ENCODE measurements around the gene PDPR. TPM values are rescaled to one million over a fixed set of nuclear protein-coding genes. Genes with fewer than 3 reads are reported as not detected.
"Not testable (repeated sequence)": the region's sequence is repeated elsewhere in the genome, so short reads cannot be mapped to it uniquely, and the experiment has no call there.

The PDPR gene
- total and polyA plus RNA-seq, 2 of the 4 experiments (the other 2 are of a cell fraction): 12.2 to 19.4 TPM

- H2AFZ ChIP-seq (replicated peaks; ENCODE audit: low read length, poor library complexity); H4K20me1 ChIP-seq (ENCODE audit: insufficient read depth, low read length); H2AK9ac ChIP-seq (replicated peaks; ENCODE audit: low read depth, low read length, poor library complexity); H2BK20ac ChIP-seq (ENCODE audit: low read depth, low read length); H2BK120ac ChIP-seq (ENCODE audit: low read depth, low read length); in situ Hi-C loops (cut with MboI; ENCODE audit: low sequenced_read_pairs); H3K4ac ChIP-seq (ENCODE audit: low read depth, low read length); CTCF ChIA-PET; H3K9me1 ChIP-seq (ENCODE audit: insufficient read depth, low read length); H2AK5ac ChIP-seq (ENCODE audit: low read depth, low read length); H3K27ac ChIP-seq (ENCODE audit: insufficient read depth, low read length); H3K4me3 ChIP-seq (ENCODE audit: insufficient read depth, low read depth, low read length); H3K23ac ChIP-seq (ENCODE audit: low read depth, low read length); H4K8ac ChIP-seq (ENCODE audit: low read depth in 2 of 2, low read length in 2 of 2); POLR2A ChIA-PET (ENCODE audit: unreplicated experiment); H2BK5ac ChIP-seq (ENCODE audit: low read depth, low read length, poor library complexity, severe bottlenecking); dilution Hi-C loops (cut with HindIII; ENCODE audit: low sequenced_read_pairs, unreplicated experiment); ATAC-seq (ENCODE audit: low read depth); H3K56ac ChIP-seq (ENCODE audit: extremely low read depth, insufficient read depth, low read length); H3K4me2 ChIP-seq (ENCODE audit: low read depth, low read length); H3K18ac ChIP-seq (ENCODE audit: low read depth, low read length); DNase-seq; H3K4me1 ChIP-seq (ENCODE audit: control insufficient read depth, insufficient read depth, low read length); H2BK15ac ChIP-seq (ENCODE audit: low read depth, low read length); H3K27me3 ChIP-seq (ENCODE audit: control insufficient read depth, insufficient read depth, low read length); intact Hi-C loops (cut with micrococcal nuclease); H3K9ac ChIP-seq (ENCODE audit: low read depth, low read length); BruUV-seq (replicated peaks); H4K91ac ChIP-seq (ENCODE audit: insufficient read depth, low read depth, low read length); H3K9me3 ChIP-seq (ENCODE audit: control insufficient read depth, insufficient read depth, low read length); H3K79me1 ChIP-seq (ENCODE audit: low read depth in 1 of 2, low read length in 2 of 2); H4K5ac ChIP-seq (ENCODE audit: low read depth, low read length); H3K14ac ChIP-seq (replicated peaks; ENCODE audit: low read depth, low read length): not testable (repeated sequence)
- H3K36me3 ChIP-seq (ENCODE audit: control insufficient read depth, insufficient read depth, low read length): peaks cover 72% of the 10 kb centered on the region
- WGBS, 2 experiments (ENCODE audit: extremely low coverage in 2 of 2, insufficient read length in 1 of 2): 100% methylated on average over 9 of the region's 10 CpGs; no CpG with 5 or more reads in 1 of the 2 experiments
Observed at GRCh38 chr16:70154736-70155135, 40.6 kb downstream of the PDPR start.
